HEK293 (cell line): ENCODE results near the gene KRT74.

ENCODE experiments used
- CTCF ChIP-seq: fragments of 450-650 bp; formaldehyde crosslinking; IDR thresholded peaks from 2 replicates; pipeline ENCODE4 v1.5.1; 2016; ENCODE audit warnings: missing biosample characterization, missing genetic modification characterization
- ELK4 ChIP-seq: IDR thresholded peaks from 2 replicates; pipeline ENCODE4 v1.6.1; 2011; ENCODE audit warnings: mild to moderate bottlenecking, low read depth, low read length, borderline replicate concordance
- HOXD13 ChIP-seq: sonication (generic); formaldehyde crosslinking; IDR thresholded peaks from 2 replicates; pipeline ENCODE4 v1.8.0; 2022; ENCODE audit warnings: missing genetic modification reagents, borderline replicate concordance
- PRDM4 ChIP-seq: fragments of 450-650 bp; formaldehyde crosslinking; IDR thresholded peaks from 2 replicates; pipeline ENCODE4 v1.5.1; 2017; ENCODE audit warnings: missing biosample characterization, missing genetic modification characterization
- TCF7L2 ChIP-seq: IDR thresholded peaks from 2 replicates; pipeline ENCODE4 v1.6.1; 2011; ENCODE audit warnings: low read depth, mild to moderate bottlenecking, inconsistent platforms, low read length, moderate library complexity, borderline replicate concordance
- WT1 ChIP-seq: fragments of 450-650 bp; formaldehyde crosslinking; IDR thresholded peaks from 2 replicates; pipeline ENCODE4 v1.5.1; 2016; ENCODE audit warnings: missing biosample characterization, missing genetic modification characterization
- ZBTB8A ChIP-seq: fragments of 450-650 bp; formaldehyde crosslinking; IDR thresholded peaks from 2 replicates; pipeline ENCODE4 v1.5.1; 2016; ENCODE audit warnings: missing biosample characterization, missing genetic modification characterization
- ZNF138 ChIP-seq: fragments of 450-650 bp; formaldehyde crosslinking; IDR thresholded peaks from 2 replicates; pipeline ENCODE4 v1.5.1; 2016; ENCODE audit warnings: missing biosample characterization, missing genetic modification characterization, borderline replicate concordance
- ZNF23 ChIP-seq: fragments of 450-650 bp; formaldehyde crosslinking; IDR thresholded peaks from 2 replicates; pipeline ENCODE4 v1.5.1; 2016; ENCODE audit warnings: missing biosample characterization, missing genetic modification characterization, borderline replicate concordance
- ZNF513 ChIP-seq: fragments of 450-650 bp; IDR thresholded peaks from 2 replicates; pipeline ENCODE4 v1.5.1; 2018; ENCODE audit warnings: missing biosample characterization, missing genetic modification characterization
- TF ChIP-seq, protein P1 (sequence below): fragments of 450-650 bp; formaldehyde crosslinking; IDR thresholded peaks from 2 replicates; pipeline ENCODE4 v1.5.1; 2016; ENCODE audit warnings: missing biosample characterization, missing genetic modification characterization

DNA sequence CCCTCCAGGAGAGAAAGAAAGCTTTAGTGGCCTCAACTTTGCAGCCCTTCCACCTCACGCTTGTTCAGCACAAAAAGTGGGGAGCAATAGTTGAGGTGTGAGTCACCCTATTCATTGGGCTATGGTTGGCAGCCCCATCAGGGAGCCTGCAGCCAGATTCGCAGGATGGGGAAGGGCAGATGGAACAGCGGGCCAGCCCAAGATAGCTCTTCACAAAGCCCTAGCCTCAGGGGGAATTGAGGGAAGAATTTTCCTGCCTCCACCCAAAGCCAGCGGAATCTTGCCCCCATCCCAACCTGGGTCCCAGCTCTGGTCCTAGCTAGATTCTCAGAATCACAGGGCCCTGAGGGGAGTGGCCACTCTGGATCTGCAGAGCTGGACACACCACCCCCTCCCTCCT is 49.8 kb downstream of the KRT74 start:
- no peak for TF ChIP-seq HOXD13 (CRISPR knock-in tag)
- TF ChIP-seq TCF7L2 = no peak
- no peak for TF ChIP-seq ZNF138 (tag by site-specific recombination)
- TF ChIP-seq WT1 (tag by site-specific recombination) = no peak
- no peak for TF ChIP-seq CTCF (tag by site-specific recombination)
- TF ChIP-seq ZBTB8A (tag by site-specific recombination) = no peak
- no peak for TF ChIP-seq PRDM4 (tag by site-specific recombination)
- TF ChIP-seq, protein P1, sequence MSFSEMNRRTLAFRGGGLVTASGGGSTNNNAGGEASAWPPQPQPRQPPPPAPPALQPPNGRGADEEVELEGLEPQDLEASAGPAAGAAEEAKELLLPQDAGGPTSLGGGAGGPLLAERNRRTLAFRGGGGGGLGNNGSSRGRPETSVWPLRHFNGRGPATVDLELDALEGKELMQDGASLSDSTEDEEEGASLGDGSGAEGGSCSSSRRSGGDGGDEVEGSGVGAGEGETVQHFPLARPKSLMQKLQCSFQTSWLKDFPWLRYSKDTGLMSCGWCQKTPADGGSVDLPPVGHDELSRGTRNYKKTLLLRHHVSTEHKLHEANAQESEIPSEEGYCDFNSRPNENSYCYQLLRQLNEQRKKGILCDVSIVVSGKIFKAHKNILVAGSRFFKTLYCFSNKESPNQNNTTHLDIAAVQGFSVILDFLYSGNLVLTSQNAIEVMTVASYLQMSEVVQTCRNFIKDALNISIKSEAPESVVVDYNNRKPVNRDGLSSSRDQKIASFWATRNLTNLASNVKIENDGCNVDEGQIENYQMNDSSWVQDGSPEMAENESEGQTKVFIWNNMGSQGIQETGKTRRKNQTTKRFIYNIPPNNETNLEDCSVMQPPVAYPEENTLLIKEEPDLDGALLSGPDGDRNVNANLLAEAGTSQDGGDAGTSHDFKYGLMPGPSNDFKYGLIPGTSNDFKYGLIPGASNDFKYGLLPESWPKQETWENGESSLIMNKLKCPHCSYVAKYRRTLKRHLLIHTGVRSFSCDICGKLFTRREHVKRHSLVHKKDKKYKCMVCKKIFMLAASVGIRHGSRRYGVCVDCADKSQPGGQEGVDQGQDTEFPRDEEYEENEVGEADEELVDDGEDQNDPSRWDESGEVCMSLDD (tag by site-specific recombination) = no peak
- TF ChIP-seq ZNF513 (tag by site-specific recombination) = no peak
- no peak for TF ChIP-seq ZNF23 (tag by site-specific recombination)
- no peak for TF ChIP-seq ELK4
